HepG2 (cell line): ENCODE results near the gene SLC35B1. TPM values are rescaled to one million over a fixed set of nuclear protein-coding genes. Genes with fewer than 3 reads are reported as not detected.

Source experiments
- FOSL1 ChIP-seq: sonication (generic); formaldehyde crosslinking; IDR thresholded peaks from 2 replicates; pipeline ENCODE4 v1.9.0; 2021; ENCODE audit warnings: missing genetic modification reagents, borderline replicate concordance
- FOXA1 ChIP-seq, 2 experiments: fragments of 450-650 bp in 1 of 2; sonication (generic) in 1 of 2; formaldehyde crosslinking in 1 of 2; IDR thresholded peaks; 2 replicates each; pipeline versions ENCODE4 v1.4.0 to v1.6.1; 2016 to 2020; ENCODE audit warnings: missing genetic modification reagents in 1 of 2
- FOXJ3 ChIP-seq: sonication (generic); formaldehyde crosslinking; IDR thresholded peaks from 2 replicates; pipeline ENCODE4 v1.4.0; 2020; ENCODE audit warnings: missing genetic modification reagents, mild to moderate bottlenecking, borderline replicate concordance
- GTF3A ChIP-seq: sonication (generic); formaldehyde crosslinking; conservative IDR thresholded peaks from 2 replicates; pipeline ENCODE4 v1.4.0; 2020; ENCODE audit warnings: mild to moderate bottlenecking, missing genetic modification reagents
- HES4 ChIP-seq: sonication (generic); formaldehyde crosslinking; IDR thresholded peaks from 2 replicates; pipeline ENCODE4 v1.9.0; 2021; ENCODE audit warnings: mild to moderate bottlenecking, missing genetic modification reagents, borderline replicate concordance
- KLF9 ChIP-seq: IDR thresholded peaks from 2 replicates; pipeline ENCODE4 v1.6.1; 2016; ENCODE audit warnings: low read depth
- MAF1 ChIP-seq: sonication (generic); formaldehyde crosslinking; IDR thresholded peaks from 2 replicates; pipeline ENCODE4 v1.5.0; 2020; ENCODE audit warnings: missing genetic modification reagents, borderline replicate concordance
- NFE2L1 ChIP-seq: sonication (generic); formaldehyde crosslinking; IDR thresholded peaks from 2 replicates; pipeline ENCODE4 v1.4.0; 2020; ENCODE audit warnings: missing genetic modification reagents, mild to moderate bottlenecking, borderline replicate concordance
- POLR2G ChIP-seq: fragments of 200-400 bp; formaldehyde crosslinking; IDR thresholded peaks from 2 replicates; pipeline ENCODE4 v1.6.1; 2018; ENCODE audit warnings: mild to moderate bottlenecking, low read depth, low read length, moderate library complexity
- SAFB2 ChIP-seq: sonication (generic); formaldehyde crosslinking; IDR thresholded peaks from 2 replicates; pipeline ENCODE4 v1.5.1; 2020; ENCODE audit warnings: missing genetic modification reagents, low read depth, mild to moderate bottlenecking, borderline replicate concordance
- SOX6 ChIP-seq, 2 experiments: fragments of 450-650 bp in 1 of 2; sonication (generic) in 1 of 2; formaldehyde crosslinking in 1 of 2; IDR thresholded peaks; 2 replicates each; pipeline versions ENCODE4 v1.4.0 to v1.6.1; 2017 to 2020; ENCODE audit warnings: antibody characterized with exemption in 1 of 2, mild to moderate bottlenecking in 1 of 2, missing genetic modification reagents in 1 of 2
- ZFP90 ChIP-seq: sonication (generic); formaldehyde crosslinking; IDR thresholded peaks from 2 replicates; pipeline ENCODE4 v1.8.0; 2022; ENCODE audit warnings: missing genetic modification reagents, mild to moderate bottlenecking, inconsistent platforms, borderline replicate concordance
- ZNF232 ChIP-seq: sonication (generic); formaldehyde crosslinking; IDR thresholded peaks from 2 replicates; pipeline ENCODE4 v1.4.0; 2020; ENCODE audit warnings: missing genetic modification reagents, borderline replicate concordance
- ZNF766 ChIP-seq: sonication (generic); formaldehyde crosslinking; IDR thresholded peaks from 2 replicates; pipeline ENCODE4 v1.5.0; 2020; ENCODE audit warnings: missing genetic modification reagents, borderline replicate concordance
- ZNF839 ChIP-seq: sonication (generic); formaldehyde crosslinking; IDR thresholded peaks from 2 replicates; pipeline ENCODE4 v1.4.0; 2020; ENCODE audit warnings: missing genetic modification reagents, mild to moderate bottlenecking, borderline replicate concordance
- polyA plus RNA-seq, 8 experiments: library from polyadenylated mRNA; depleted of rRNA in 3 of 8; stranded (reverse) in 7 of 8; unstranded in 1 of 8; fragments of >200 nt; fragmentation: Illumina TruSeq in 4 of 8; extraction: Trizol in 4 of 8; gene quantifications; 2 replicates each; pipeline versions ENCODE4 v1.2.1 to v1.2.3, GENCODE V29; 2011 to 2016; ENCODE audit warnings: low read depth in 4 of 8, missing spikeins in 1 of 8, mixed read lengths in 1 of 8; ENCODE audit not compliant: insufficient read depth in 1 of 8
- total RNA-seq, 5 experiments: library from RNA; depleted of rRNA; stranded (reverse); fragments of >200 nt; fragmentation: Illumina TruSeq; extraction: Trizol; gene quantifications; 2 replicates each; pipeline ENCODE4 v1.2.3, GENCODE V29; 2016; ENCODE audit warnings: low read depth in 1 of 5
- TF ChIP-seq, protein P1 (sequence below): sonication (generic); formaldehyde crosslinking; IDR thresholded peaks from 2 replicates; pipeline ENCODE4 v1.5.0; 2020; ENCODE audit warnings: mild to moderate bottlenecking, missing genetic modification reagents
- TF ChIP-seq, protein P2 (sequence below), 2 experiments: sonication (generic) in 1 of 2; formaldehyde crosslinking in 1 of 2; IDR thresholded peaks; 2 replicates each; pipeline versions ENCODE4 v1.4.0 to v1.6.1; 2018 to 2020; ENCODE audit warnings: missing genetic modification reagents in 2 of 2, borderline replicate concordance in 1 of 2, low read depth in 1 of 2, mild to moderate bottlenecking in 1 of 2, missing biosample characterization in 1 of 2
- TF ChIP-seq, protein P3 (sequence below): IDR thresholded peaks from 2 replicates; pipeline ENCODE4 v1.6.1; 2016; ENCODE audit warnings: mild to moderate bottlenecking, missing biosample characterization, missing genetic modification reagents
- TF ChIP-seq, protein P4 (sequence below): sonication (generic); formaldehyde crosslinking; IDR thresholded peaks from 2 replicates; pipeline ENCODE4 v1.5.0; 2020; ENCODE audit warnings: mild to moderate bottlenecking, missing genetic modification reagents
- TF ChIP-seq, protein P5 (sequence below): sonication (generic); formaldehyde crosslinking; conservative IDR thresholded peaks from 2 replicates; pipeline ENCODE4 v1.4.0; 2020; ENCODE audit warnings: missing genetic modification reagents

SLC35B1 gene
- total and polyA plus RNA-seq, 2 of the 13 experiments (the other 11 are each of a cell fraction or from before 2014, with no cell fraction given), result 99.6 to 113 TPM

DNA sequence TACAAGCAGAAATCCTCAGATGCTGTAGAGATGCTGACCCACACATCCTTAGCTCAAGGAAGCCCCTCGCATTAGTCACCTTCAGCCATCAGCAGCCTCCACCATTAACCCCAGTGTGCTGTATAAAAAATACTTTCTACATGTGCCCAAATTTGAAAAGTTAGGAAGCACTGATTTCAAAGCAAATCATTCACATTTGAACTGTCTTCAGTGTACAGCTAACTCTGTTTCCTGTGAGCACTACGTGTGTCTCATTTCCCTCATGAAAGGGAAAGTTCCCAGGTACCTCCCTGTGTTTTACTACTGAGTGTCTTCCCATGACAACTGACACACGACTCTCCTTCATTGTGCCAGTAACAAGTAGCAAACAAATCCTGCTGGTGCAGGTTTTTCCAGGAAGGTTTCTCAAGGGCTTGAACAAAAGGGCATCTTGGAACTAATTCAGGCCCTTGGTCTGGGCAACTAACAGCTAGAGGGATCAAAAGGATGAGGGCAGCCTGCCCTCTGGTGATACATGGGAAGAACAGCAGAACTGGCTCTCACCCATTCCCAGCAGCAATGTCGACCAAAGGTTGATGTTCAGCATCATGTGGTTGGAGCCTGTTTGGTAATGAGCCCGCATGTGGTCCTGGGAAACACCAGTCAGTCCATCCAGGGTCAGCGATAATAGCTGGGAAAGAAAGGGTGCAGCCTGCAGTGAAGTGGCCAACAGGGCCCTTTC is 4.0 kb downstream of the SLC35B1 start (continued):
- TF ChIP-seq, protein P1, sequence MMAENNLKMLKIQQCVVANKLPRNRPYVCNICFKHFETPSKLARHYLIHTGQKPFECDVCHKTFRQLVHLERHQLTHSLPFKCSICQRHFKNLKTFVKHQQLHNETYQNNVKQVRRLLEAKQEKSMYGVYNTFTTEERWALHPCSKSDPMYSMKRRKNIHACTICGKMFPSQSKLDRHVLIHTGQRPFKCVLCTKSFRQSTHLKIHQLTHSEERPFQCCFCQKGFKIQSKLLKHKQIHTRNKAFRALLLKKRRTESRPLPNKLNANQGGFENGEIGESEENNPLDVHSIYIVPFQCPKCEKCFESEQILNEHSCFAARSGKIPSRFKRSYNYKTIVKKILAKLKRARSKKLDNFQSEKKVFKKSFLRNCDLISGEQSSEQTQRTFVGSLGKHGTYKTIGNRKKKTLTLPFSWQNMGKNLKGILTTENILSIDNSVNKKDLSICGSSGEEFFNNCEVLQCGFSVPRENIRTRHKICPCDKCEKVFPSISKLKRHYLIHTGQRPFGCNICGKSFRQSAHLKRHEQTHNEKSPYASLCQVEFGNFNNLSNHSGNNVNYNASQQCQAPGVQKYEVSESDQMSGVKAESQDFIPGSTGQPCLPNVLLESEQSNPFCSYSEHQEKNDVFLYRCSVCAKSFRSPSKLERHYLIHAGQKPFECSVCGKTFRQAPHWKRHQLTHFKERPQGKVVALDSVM, result no peak
- TF ChIP-seq FOSL1 (CRISPR knock-in tag), result no peak
- TF ChIP-seq NFE2L1 (CRISPR knock-in tag), result no peak
- no peak for TF ChIP-seq HES4 (CRISPR knock-in tag)
- TF ChIP-seq FOXJ3 (CRISPR knock-in tag), result no peak
- TF ChIP-seq, protein P2, sequence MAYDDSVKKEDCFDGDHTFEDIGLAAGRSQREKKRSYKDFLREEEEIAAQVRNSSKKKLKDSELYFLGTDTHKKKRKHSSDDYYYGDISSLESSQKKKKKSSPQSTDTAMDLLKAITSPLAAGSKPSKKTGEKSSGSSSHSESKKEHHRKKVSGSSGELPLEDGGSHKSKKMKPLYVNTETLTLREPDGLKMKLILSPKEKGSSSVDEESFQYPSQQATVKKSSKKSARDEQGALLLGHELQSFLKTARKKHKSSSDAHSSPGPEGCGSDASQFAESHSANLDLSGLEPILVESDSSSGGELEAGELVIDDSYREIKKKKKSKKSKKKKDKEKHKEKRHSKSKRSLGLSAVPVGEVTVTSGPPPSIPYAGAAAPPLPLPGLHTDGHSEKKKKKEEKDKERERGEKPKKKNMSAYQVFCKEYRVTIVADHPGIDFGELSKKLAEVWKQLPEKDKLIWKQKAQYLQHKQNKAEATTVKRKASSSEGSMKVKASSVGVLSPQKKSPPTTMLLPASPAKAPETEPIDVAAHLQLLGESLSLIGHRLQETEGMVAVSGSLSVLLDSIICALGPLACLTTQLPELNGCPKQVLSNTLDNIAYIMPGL (CRISPR knock-in tag; IDR thresholded peaks at IDR 0.05; ENCODE audit: borderline replicate concordance in 1 of 2, low read depth in 1 of 2), result peak; percentile 65 to 68; a peak in 2 of 4 replicates
- TF ChIP-seq, protein P3, sequence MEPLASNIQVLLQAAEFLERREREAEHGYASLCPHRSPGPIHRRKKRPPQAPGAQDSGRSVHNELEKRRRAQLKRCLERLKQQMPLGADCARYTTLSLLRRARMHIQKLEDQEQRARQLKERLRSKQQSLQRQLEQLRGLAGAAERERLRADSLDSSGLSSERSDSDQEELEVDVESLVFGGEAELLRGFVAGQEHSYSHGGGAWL, result no peak
- no peak for TF ChIP-seq KLF9 (CRISPR knock-in tag)
- TF ChIP-seq POLR2G, result no peak
- TF ChIP-seq ZNF839, result no peak
- no peak for TF ChIP-seq GTF3A (CRISPR knock-in tag)
- no peak for TF ChIP-seq FOXA1 (IDR thresholded peaks at IDR 0.05)
- TF ChIP-seq FOXA1 (CRISPR knock-in tag; IDR thresholded peaks at IDR 0.05), result no peak
- TF ChIP-seq, protein P4, sequence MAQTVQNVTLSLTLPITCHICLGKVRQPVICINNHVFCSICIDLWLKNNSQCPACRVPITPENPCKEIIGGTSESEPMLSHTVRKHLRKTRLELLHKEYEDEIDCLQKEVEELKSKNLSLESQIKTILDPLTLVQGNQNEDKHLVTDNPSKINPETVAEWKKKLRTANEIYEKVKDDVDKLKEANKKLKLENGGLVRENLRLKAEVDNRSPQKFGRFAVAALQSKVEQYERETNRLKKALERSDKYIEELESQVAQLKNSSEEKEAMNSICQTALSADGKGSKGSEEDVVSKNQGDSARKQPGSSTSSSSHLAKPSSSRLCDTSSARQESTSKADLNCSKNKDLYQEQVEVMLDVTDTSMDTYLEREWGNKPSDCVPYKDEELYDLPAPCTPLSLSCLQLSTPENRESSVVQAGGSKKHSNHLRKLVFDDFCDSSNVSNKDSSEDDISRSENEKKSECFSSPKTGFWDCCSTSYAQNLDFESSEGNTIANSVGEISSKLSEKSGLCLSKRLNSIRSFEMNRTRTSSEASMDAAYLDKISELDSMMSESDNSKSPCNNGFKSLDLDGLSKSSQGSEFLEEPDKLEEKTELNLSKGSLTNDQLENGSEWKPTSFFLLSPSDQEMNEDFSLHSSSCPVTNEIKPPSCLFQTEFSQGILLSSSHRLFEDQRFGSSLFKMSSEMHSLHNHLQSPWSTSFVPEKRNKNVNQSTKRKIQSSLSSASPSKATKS, result no peak
- TF ChIP-seq, protein P5, sequence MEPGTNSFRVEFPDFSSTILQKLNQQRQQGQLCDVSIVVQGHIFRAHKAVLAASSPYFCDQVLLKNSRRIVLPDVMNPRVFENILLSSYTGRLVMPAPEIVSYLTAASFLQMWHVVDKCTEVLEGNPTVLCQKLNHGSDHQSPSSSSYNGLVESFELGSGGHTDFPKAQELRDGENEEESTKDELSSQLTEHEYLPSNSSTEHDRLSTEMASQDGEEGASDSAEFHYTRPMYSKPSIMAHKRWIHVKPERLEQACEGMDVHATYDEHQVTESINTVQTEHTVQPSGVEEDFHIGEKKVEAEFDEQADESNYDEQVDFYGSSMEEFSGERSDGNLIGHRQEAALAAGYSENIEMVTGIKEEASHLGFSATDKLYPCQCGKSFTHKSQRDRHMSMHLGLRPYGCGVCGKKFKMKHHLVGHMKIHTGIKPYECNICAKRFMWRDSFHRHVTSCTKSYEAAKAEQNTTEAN (CRISPR knock-in tag), result no peak
- TF ChIP-seq SAFB2 (CRISPR knock-in tag), result no peak
- TF ChIP-seq SOX6 (IDR thresholded peaks at IDR 0.05), result no peak
- TF ChIP-seq SOX6 (CRISPR knock-in tag; IDR thresholded peaks at IDR 0.05), result no peak
- peak; percentile 39; the same call in 1 of the 2 replicates for TF ChIP-seq ZNF766 (CRISPR knock-in tag)
- TF ChIP-seq ZNF232 (CRISPR knock-in tag), result no peak
- TF ChIP-seq MAF1 (CRISPR knock-in tag), result no peak
- no peak for TF ChIP-seq ZFP90 (CRISPR knock-in tag)
